Neutrophil (primary cell): ENCODE results near the gene MYMK.

Experiments used
- H3K27ac ChIP-seq: fragments of 200-600 bp; sonication (generic); 2 replicates; pipeline ENCODE4 v1.5.1; 2016; ENCODE audit warnings: mild to moderate bottlenecking, moderate library complexity
- H3K27me3 ChIP-seq: fragments of 200-600 bp; sonication (generic); 2 replicates; pipeline ENCODE4 v1.6.0; 2016; ENCODE audit warnings: mild to moderate bottlenecking
- H3K36me3 ChIP-seq: fragments of 200-600 bp; sonication (generic); 2 replicates; pipeline ENCODE4 v1.5.1; 2017
- H3K4me1 ChIP-seq, 2 experiments: fragments of 200-600 bp in 1 of 2; sonication (generic) in 1 of 2; 1 replicate in 1 of 2; 2 replicates in 1 of 2; pipeline versions ENCODE4 v1.5.1 to v1.6.1; 2013 to 2016; ENCODE audit warnings: low read depth in 1 of 2, low read length in 1 of 2, mild to moderate bottlenecking in 1 of 2, moderate library complexity in 1 of 2; ENCODE audit not compliant: control insufficient read depth in 1 of 2, insufficient read depth in 1 of 2
- H3K4me3 ChIP-seq, 2 experiments: fragments of 200-600 bp in 1 of 2; sonication (generic) in 1 of 2; 1 replicate in 1 of 2; 2 replicates in 1 of 2; pipeline ENCODE4 v1.5.1; 2013 to 2016; ENCODE audit warnings: low read depth in 1 of 2, low read length in 1 of 2, mild to moderate bottlenecking in 1 of 2, moderate library complexity in 1 of 2
- H3K9me3 ChIP-seq: fragments of 200-600 bp; sonication (generic); 2 replicates; pipeline ENCODE4 v1.5.1; 2016
- TF ChIP-seq, protein P1 (sequence below): fragments of 200-600 bp; sonication (generic); IDR thresholded peaks from 2 replicates; pipeline ENCODE4 v1.5.1; 2016; ENCODE audit warnings: antibody characterized with exemption

Gene MYMK

DNA sequence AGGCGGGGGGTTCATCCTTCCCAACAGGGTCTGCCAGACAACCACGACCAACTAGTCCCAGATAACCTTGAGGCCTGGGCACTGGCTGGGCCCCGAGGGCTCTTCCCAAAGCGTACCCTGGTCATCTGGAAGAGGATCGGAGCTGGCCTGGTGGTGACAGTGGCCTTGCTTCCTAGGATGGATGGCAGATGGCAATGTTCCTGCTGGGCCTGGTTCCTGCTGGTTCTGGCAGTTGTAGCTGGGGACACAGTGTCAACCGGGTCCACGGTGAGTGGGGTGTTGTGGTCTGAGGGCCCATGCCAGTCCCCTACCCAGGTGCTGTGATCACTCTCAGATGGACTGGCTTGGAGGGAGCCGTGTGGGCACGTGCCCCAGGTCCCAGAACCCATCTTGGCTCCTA, 11.8 kb upstream of the MYMK start:
- Histone ChIP-seq H3K9me3 (no peaks in the 10 kb centered on the region), H3K27ac (no peak overlapping the region), H3K4me3 (no peak overlapping the region), H3K36me3 (no peaks in the 10 kb centered on the region), H3K4me1 (no peaks in the 10 kb centered on the region), H3K27me3 (peaks cover 94% of the 10 kb centered on the region)
- TF ChIP-seq, protein P1, sequence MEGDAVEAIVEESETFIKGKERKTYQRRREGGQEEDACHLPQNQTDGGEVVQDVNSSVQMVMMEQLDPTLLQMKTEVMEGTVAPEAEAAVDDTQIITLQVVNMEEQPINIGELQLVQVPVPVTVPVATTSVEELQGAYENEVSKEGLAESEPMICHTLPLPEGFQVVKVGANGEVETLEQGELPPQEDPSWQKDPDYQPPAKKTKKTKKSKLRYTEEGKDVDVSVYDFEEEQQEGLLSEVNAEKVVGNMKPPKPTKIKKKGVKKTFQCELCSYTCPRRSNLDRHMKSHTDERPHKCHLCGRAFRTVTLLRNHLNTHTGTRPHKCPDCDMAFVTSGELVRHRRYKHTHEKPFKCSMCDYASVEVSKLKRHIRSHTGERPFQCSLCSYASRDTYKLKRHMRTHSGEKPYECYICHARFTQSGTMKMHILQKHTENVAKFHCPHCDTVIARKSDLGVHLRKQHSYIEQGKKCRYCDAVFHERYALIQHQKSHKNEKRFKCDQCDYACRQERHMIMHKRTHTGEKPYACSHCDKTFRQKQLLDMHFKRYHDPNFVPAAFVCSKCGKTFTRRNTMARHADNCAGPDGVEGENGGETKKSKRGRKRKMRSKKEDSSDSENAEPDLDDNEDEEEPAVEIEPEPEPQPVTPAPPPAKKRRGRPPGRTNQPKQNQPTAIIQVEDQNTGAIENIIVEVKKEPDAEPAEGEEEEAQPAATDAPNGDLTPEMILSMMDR = no peak

DNA sequence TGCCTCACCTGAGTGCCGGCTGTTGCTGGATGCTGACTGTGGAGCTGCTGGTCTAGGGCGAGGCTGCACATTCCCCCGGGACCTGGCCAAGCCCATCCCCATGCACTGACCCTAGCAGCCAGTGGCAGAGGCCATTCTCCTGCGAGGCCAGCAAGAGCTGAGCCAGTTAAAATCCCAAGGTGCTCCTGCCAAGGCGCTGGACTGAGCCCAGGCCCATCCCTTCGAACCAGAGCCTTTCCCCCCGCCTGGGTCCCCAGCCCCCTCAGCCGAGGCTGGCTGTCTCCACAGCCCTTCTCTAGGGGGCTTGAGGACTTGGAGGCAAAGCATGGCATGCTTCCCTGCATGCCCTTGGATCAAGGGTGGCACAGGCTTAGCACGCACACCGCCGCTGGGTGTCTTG, 11.3 kb upstream of the MYMK start:
- H3K36me3 ChIP-seq = no peaks in the 10 kb centered on the region
- no peaks in the 10 kb centered on the region for H3K9me3 ChIP-seq
- H3K4me1 ChIP-seq = no peaks in the 10 kb centered on the region
- TF ChIP-seq, protein P1 = no peak
- no peak overlapping the region for H3K27ac ChIP-seq
- H3K4me3 ChIP-seq = no peak overlapping the region
- peaks cover 89% of the 10 kb centered on the region for H3K27me3 ChIP-seq

DNA sequence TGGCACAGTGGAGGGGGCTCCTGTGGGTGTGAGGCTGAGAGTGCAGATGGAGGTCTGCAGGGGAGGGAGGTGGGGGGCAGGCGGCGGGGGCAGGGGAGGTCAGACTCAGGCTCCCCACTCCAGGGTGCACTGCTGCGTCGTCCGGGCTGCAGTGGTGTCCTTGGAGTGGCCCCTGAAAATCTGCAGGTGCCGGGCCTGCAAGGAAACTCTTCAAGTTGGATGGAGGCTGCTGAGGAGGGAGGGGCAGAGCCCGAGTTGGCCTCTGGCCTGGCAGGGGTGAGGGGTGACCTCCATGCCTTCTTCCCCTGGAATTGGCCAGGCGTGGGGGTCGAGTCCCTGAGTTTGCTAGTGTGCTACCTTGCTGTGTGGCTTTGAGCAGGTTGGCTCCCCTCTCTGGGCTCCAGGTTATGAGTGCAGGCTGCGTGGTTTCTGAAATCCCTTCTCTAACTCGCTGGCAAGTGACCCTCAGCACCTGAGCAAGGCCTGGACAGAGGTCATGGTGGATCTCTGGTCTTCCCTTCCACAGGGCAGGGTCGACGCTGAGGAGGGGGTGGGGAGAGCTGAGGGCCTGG, 10.6 kb upstream of the MYMK start:
- Histone ChIP-seq H3K4me3 (no peak overlapping the region), H3K36me3 (no peaks in the 10 kb centered on the region), H3K9me3 (no peaks in the 10 kb centered on the region), H3K27me3 (peaks cover 82% of the 10 kb centered on the region), H3K4me1 (no peaks in the 10 kb centered on the region), H3K27ac (no peak overlapping the region)
- TF ChIP-seq, protein P1 = no peak

DNA sequence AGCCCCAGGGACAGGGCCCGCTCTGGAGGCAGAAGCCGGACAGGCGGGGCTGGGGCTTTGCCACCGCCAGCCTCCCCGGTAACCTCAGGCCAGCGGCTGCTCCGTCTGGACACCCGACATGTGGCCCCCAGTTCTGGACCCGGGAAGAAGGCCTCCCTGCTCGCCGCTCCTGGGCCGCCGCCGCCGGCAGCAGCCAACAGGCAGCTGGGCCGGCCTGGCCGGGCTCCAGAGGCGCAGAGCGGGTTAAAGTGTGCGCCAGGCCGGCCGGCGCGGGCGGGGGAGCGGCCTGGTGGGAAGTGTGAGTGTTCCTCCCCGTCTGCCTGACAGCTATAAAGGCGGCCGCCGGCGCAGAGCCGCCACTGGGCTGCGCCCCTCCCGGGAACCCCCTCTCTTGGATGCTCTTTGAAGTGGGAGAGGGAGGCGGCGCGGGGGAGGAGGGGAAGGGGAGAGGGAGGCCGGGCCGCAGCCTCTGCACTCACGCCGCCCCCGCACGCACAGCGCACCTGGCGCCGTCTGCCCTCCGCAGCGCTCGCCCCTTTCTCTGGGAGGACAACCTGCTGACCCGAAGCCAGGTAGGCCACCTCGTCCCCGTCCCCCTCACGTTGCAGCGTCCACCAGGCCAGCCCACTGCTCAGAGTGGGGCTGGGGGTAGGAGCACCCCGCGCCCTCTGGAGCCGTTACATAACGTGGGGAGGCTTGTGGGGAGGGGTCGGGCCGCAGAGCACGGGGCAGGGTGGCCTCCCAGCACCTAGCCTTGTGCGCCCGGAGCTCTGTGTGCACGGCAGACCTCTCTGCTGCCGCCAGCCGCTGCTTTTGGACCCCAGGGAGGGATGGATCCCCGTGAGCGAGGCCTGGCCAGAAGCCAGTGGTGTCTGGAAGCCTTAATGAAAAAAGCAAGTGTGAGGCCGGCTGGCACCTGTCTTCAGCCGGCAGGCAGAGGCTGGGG, 9.9 kb upstream of the MYMK start, which contains the start of gene ADAMTSL2:
Gene ADAMTSL2 (plus strand): TSS at position 359 of the 946 bp plus-strand sequence. CDS start 2,009 bp downstream, outside the sequence.
- Histone ChIP-seq H3K27ac (no peak within 1 kb of the TSS), H3K36me3 (no peaks in the 10 kb centered on the region), H3K4me3 (no peak within 1 kb of the TSS), H3K4me1 (no peaks in the 10 kb centered on the region), H3K27me3 (peaks cover 74% of the 10 kb centered on the region), H3K9me3 (no peaks in the 10 kb centered on the region)
- TF ChIP-seq, protein P1 = no peak

DNA sequence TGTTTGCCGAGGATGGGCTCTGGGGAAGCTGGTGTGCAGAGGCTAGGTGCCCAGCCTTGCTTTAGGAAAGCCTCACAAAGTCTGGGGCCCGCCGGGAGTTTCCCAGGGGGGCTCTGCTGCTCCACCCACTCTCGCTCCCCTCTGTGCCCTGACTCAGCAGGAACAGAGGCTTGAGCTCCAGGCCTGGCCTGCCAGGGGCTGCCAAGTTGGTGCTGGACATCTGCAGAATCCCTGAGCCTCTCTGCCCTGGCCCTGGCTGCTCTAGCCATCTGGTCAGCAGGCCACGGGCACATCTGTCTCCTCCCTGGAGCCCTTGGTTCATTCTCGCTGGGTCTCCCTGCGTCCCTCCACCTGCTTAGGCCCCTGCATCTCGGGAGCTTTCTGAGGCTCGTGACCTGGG, 9.1 kb upstream of the MYMK start:
- Histone ChIP-seq H3K4me1 (no peaks in the 10 kb centered on the region), H3K9me3 (no peaks in the 10 kb centered on the region), H3K36me3 (no peaks in the 10 kb centered on the region), H3K4me3 (no peak overlapping the region), H3K27ac (no peak overlapping the region), H3K27me3 (peaks cover 67% of the 10 kb centered on the region)
- TF ChIP-seq, protein P1 = no peak
